ENCODE results near the gene PFKFB3.
A peak's percentile ranks its signal among the peaks of the same experiment; 100 is the strongest.
"Not testable (repeated sequence)": the region's sequence is repeated elsewhere in the genome, so short reads cannot be mapped to it uniquely, and the experiment has no call there.

Gene PFKFB3

GRCh38 chr10:6179078-6179477 lies 23.7 kb upstream of the PFKFB3 start:
- no peak for DNase-seq

GRCh38 chr10:6180480-6181110 lies 22.1 kb upstream of the PFKFB3 start:
- no peak for DNase-seq

DNA sequence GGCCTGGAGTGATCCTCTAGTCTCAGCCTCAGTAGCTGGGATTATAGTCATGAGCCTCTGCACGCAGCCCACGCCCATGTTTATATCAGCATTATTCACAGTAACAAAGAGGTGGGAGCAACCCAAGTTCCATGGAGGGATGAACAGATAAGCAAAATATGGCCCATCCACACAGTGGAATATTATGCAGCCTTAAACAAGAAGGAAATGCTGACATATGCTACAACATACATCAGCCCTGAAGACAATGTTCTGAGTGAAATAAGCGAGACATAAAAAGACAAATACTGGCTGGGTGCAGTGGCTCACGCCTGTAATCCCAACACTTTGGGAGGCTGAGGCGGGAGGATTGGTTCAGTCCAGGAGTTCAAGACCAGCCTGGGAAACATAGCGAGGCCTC lies 21.5 kb upstream of the PFKFB3 start:
- DNase-seq, result no peak

- DNase-seq, result no peak
Observed at GRCh38 chr10:6182454-6183098, 20.2 kb upstream of the PFKFB3 start.

- DNase-seq, result no peak
Observed at GRCh38 chr10:6185039-6185716, 17.6 kb upstream of the PFKFB3 start.

DNA sequence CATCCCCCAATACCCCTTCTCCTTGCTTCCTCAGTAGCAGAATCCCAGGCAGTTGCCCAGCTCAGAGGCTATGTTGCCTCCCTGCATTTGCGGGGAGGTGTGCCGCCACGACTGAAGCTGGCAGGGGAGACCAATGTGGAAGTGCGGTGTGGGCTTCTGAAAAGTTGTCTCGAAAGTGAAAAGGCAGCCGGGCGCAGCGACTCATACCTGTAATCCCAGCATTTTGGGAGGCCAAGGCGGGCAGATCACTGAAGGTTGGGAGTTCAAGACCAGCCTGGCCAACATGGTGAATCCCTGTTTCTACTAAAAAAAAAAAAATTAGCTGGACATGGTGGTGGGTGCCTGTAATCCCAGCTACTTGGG lies 15.9 kb upstream of the PFKFB3 start:
- no peak for DNase-seq

- DNase-seq, result no peak
Observed at GRCh38 chr10:6187278-6187677, 15.5 kb upstream of the PFKFB3 start.

- DNase-seq, result not testable (repeated sequence)
Observed at GRCh38 chr10:6190033-6190432, 12.7 kb upstream of the PFKFB3 start.

GRCh38 chr10:6191147-6191546 lies 11.6 kb upstream of the PFKFB3 start:
- DNase-seq, result no peak

DNA sequence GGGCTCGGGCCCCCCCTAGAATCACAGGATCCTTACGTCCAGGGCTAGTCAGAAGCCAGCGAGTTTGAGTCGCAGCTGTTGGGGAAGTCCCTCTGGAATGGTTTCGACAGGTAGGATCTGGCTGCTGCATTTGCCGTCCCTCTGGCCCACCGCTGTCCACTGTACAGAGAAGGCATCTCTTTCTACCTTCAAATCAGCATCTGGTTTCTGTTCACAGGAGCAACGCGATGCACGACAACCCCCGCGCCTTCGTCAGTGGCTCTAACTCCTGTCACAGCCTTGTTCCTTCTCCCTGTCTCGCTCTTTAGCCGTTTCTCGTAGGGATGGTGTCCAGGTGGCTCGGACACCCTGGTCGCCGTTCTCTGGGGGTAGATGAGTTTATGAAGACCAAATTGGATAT lies 11.2 kb upstream of the PFKFB3 start:
- no peak for DNase-seq

GRCh38 chr10:6193342-6193741 lies 9.4 kb upstream of the PFKFB3 start:
- DNase-seq, result not testable (repeated sequence)

GRCh38 chr10:6194311-6194710 lies 8.4 kb upstream of the PFKFB3 start:
- DNase-seq, result no peak

DNA sequence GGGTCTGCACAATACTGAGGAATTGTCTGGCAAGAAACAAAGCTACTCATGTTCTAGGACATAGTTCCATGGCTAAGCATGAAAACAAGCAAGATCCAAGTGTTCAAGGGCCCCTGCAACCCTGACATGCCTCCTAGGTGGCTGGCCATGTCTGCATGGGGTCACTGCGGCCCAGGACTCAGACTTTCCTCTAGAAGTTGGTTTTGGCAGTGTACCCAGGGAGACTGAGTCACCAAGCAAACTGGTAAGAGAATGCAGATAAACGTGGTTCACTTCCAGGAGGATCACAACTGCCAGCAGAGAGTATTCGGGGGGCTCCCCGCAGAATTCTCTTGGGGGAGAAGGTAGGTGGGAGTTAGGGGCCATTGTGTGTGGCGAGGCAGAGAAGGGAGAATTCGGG lies 7.4 kb upstream of the PFKFB3 start:
- DNase-seq, result no peak

- DNase-seq, result no peak
Observed at GRCh38 chr10:6195846-6196245, 6.9 kb upstream of the PFKFB3 start.

DNA sequence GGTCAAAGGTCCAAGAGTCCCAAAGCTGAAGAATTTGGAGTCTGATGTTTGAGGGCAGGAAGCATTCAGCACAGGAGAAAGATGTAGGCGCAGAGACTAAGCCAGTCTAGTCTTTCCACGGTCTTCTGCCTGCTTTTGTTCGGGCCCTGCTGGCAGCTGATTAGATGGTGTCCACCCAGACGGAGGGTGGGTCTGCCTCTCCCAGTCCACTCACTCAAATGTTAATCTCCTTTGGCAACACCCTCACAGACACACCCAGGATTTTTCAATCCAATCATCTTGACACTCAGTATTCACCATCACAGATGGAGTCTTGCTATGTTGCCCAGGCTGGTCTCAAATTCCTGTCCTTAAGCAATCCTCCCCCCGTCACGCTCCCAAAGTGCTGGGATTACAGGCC lies 6.2 kb upstream of the PFKFB3 start:
- not testable (repeated sequence) for DNase-seq

- no peak for DNase-seq
Observed at GRCh38 chr10:6197321-6197720, 5.4 kb upstream of the PFKFB3 start.

- DNase-seq, result no peak
Observed at GRCh38 chr10:6198171-6198570, 4.6 kb upstream of the PFKFB3 start.

DNA sequence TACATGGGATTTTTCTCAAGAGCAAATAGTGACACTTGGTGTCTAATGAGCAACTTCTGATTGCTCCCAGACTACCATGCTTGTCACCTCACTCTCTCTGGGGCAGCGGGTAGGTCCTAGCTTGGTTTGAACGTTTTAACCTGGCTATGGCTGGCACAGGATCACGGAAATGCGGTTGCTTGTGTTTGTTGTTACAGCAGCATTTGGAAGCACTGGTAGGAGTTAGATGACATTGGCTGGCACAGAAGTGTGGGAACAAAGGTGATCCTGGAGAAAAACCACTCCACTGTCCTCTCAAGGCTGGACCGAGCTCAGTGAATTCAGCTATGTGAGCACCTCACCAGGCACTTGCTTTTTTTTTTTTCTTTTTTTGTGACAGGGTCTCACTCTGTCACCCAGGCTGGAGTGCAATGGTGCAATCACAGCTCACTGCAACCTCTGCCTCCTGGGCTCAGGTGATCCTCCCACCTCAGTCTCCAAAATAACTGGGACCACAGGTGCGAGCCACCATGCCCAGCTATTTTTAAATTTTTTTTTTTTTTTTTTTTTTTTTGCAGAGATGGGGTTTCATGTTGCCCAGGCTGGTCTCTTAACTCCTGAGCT lies 3.5 kb upstream of the PFKFB3 start:
- no peak for DNase-seq

DNA sequence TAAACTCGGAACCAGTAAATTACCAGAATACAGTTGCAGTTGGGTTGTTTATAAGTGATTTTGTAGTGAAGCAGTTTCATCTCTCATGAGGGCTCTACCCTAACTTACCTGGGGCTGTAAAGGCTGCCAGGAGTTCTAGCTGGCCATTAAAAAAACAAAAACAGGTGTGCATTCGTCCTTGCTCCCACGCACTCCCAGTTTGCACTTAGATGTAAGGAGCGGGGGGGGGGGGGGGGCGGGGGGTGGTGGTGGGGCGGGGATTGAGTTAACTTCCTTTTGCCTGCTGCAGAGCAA lies 2.3 kb upstream of the PFKFB3 start:
- no peak for DNase-seq

DNA sequence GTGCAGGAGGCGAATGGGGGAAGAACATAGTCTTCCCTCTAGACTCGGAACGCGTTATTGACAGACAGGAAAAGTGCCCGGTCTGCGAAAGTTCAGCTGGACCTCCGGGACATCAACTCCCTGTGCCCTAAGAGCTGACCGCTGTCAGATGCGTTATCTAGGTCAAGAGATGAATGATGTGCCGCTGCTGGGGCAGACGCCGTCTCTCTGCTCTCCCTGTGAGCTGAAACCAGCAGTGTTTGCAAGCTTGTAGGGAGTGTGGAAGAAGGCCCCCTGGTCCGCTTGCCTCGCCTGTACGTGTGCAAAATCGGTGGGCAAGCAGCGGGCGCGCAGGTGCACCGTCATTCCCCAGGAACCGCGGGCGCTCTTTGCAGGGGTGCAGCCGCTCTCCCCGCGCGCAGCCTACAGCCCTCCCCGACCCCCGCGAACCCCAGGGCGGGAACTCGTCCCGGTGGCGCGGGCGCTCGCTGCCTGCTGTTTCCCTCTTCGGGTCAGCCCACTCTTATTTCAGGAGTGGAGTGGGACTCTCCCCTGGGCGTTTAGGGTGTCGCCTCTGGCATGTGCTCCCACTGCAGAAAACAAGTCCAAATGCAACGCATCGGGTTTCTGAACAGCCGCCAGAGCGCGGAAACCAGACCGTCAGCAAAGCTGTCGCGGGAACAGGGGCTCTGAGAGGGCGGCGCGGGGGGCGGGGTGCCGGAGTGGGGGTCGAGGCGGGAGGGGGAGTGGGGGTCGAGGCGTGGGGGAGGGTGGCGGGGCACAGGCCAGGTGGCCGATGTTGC lies 1.8 kb upstream of the PFKFB3 start:
- DNase-seq, result peak; percentile 42

DNA sequence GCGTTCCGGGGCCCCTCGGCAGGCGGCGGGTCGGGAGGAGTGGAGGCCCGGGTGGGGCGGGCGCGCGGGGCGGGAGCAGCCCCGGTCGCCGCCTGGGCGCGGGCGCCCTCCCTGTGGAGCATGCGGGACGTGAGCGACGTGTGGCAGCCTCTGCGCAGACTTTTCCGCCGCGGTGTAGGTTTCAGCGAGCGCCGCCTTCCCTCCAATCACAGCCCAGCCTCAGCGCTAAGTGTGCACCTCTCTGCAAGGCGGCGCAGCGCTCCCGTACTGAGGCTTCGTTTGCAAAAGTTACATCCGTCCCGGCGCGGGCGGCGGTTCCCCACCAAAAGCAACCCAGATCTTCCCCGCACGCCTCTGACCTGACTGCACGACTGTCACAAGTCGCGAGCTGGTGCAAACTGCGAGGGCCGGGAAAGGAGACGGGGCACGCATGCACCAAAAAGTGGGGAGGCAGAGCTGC lies 1.2 kb upstream of the PFKFB3 start:
- DNase-seq, result peak; percentile 79

- DNase-seq, result no peak
Observed at GRCh38 chr10:6202098-6202683, 541 bp upstream of the PFKFB3 start.

All from CD4-positive, alpha-beta T cell treated with Interleukin-21 for 1 hour (primary cell).